ENCODE data around the gene LRRC27. TPM values are rescaled to one million over a fixed set of nuclear protein-coding genes. Genes with fewer than 3 reads are reported as not detected.

The LRRC27 gene
- total and polyA plus RNA-seq, 2 donors (not counting 1 experiment from before 2014, with no cell fraction given) = 23.6 to 25.6 TPM

- peaks cover 8% of the 10 kb centered on the region for H3K27me3 Mint-ChIP-seq
- no peaks in the 10 kb centered on the region for H3K4me1 Mint-ChIP-seq
- Histone ChIP-seq H3K79me2 (ENCODE audit: control insufficient read depth, insufficient read depth, low read length) (no peaks in the 10 kb centered on the region), H3K27me3 (replicated peaks in 1 of 4; ENCODE audit: control extremely low read depth in 1 of 4, control insufficient read depth in 3 of 4, insufficient read depth in 4 of 4, low read length in 3 of 4) (peaks cover 0 to 5% (median 1%) of the 10 kb centered on the region in 4 experiments), H3K9me3 (ENCODE audit: control extremely low read depth in 1 of 3, control insufficient read depth in 2 of 3, insufficient read depth in 1 of 3, low read length in 2 of 3) (peaks cover 0 to 10% (median 0%) of the 10 kb centered on the region in 3 donors), H3K27ac (ENCODE audit: low read length in 2 of 2) (no peak overlapping the region), H3K36me3 (replicated peaks in 1 of 2; ENCODE audit: control extremely low read depth in 1 of 2, control insufficient read depth in 1 of 2, extremely low read depth in 1 of 2, insufficient read depth in 2 of 2, low read length in 1 of 2) (no peaks in the 10 kb centered on the region), H4K20me1 (ENCODE audit: control insufficient read depth, insufficient read depth, low read length, poor library complexity, severe bottlenecking) (no peaks in the 10 kb centered on the region), H3K4me2 (replicated peaks; ENCODE audit: low read depth, low read length, poor library complexity, severe bottlenecking) (no peak overlapping the region), H3K4me3 (ENCODE audit: control extremely low read depth in 1 of 5, extremely low read depth in 1 of 5, insufficient read depth in 1 of 5, low read depth in 2 of 5, low read length in 4 of 5) (no peak overlapping the region), H2AFZ (ENCODE audit: insufficient read depth, low read depth, low read length, poor library complexity, severe bottlenecking) (no peak overlapping the region), H3K9ac (ENCODE audit: low read length) (no peak overlapping the region), H3K4me1 (ENCODE audit: control insufficient read depth in 2 of 2, insufficient read depth in 2 of 2, low read length in 2 of 2) (no peaks in the 10 kb centered on the region)
- ChIA-PET CTCF (no interaction called here), POLR2A (no interaction called here)
- TF ChIP-seq CTCF (IDR thresholded peaks at IDR 0.05) (no peak), EZH2 (IDR thresholded peaks at IDR 0.05; ENCODE audit: borderline replicate concordance, insufficient read depth, low read depth, low read length, poor library complexity, severe bottlenecking) (no peak)
- DNase-seq (no peak), ATAC-seq (ENCODE audit: low read depth) (no peak)
- H3K9me3 Mint-ChIP-seq (ENCODE audit: insufficient read depth) = no peaks in the 10 kb centered on the region
- intact Hi-C loops (cut with micrococcal nuclease) = no loop called here
- 86% methylated on average over 3 of the region's 8 CpGs for WGBS (ENCODE audit: insufficient coverage)
- no peak overlapping the region for H3K27ac Mint-ChIP-seq
- no peak overlapping the region for H3K4me3 Mint-ChIP-seq
These were observed 42.2 kb downstream of the LRRC27 start for GRCh38 chr10:132374176-132374575.

GRCh38 chr10:132374612-132375011 is 42.6 kb downstream of the LRRC27 start:
- H3K9ac ChIP-seq (ENCODE audit: low read length) = no peak overlapping the region
- CTCF ChIA-PET = no interaction called here
- TF ChIP-seq EZH2 (IDR thresholded peaks at IDR 0.05; ENCODE audit: borderline replicate concordance, insufficient read depth, low read depth, low read length, poor library complexity, severe bottlenecking) (no peak), CTCF (IDR thresholded peaks at IDR 0.05) (no peak)
- POLR2A ChIA-PET = no interaction called here
- intact Hi-C loops (cut with micrococcal nuclease) = no loop called here
- Mint-ChIP-seq H3K27me3 (peaks cover 8% of the 10 kb centered on the region), H3K9me3 (ENCODE audit: insufficient read depth) (no peaks in the 10 kb centered on the region), H3K27ac (no peak overlapping the region), H3K4me3 (no peak overlapping the region), H3K4me1 (no peaks in the 10 kb centered on the region)
- H3K9me3 ChIP-seq (ENCODE audit: control extremely low read depth in 1 of 3, control insufficient read depth in 2 of 3, insufficient read depth in 1 of 3, low read length in 2 of 3) = peaks cover 0 to 10% (median 0%) of the 10 kb centered on the region in 3 donors
- H4K20me1 ChIP-seq (ENCODE audit: control insufficient read depth, insufficient read depth, low read length, poor library complexity, severe bottlenecking) = no peaks in the 10 kb centered on the region
- H3K36me3 ChIP-seq (replicated peaks in 1 of 2; ENCODE audit: control extremely low read depth in 1 of 2, control insufficient read depth in 1 of 2, extremely low read depth in 1 of 2, insufficient read depth in 2 of 2, low read length in 1 of 2) = no peaks in the 10 kb centered on the region
- ATAC-seq (ENCODE audit: low read depth) (no peak), DNase-seq (no peak)
- H3K27me3 ChIP-seq (replicated peaks in 1 of 4; ENCODE audit: control extremely low read depth in 1 of 4, control insufficient read depth in 3 of 4, insufficient read depth in 4 of 4, low read length in 3 of 4) = peaks cover 0 to 5% (median 1%) of the 10 kb centered on the region in 4 experiments
- whole genome bisulfite sequencing (ENCODE audit: insufficient coverage) = 91% methylated on average over 6 of the region's 14 CpGs
- no peaks in the 10 kb centered on the region for H3K79me2 ChIP-seq (ENCODE audit: control insufficient read depth, insufficient read depth, low read length)
- H3K4me3 ChIP-seq (ENCODE audit: control extremely low read depth in 1 of 5, extremely low read depth in 1 of 5, insufficient read depth in 1 of 5, low read depth in 2 of 5, low read length in 4 of 5) = no peak overlapping the region
- no peak overlapping the region for H3K27ac ChIP-seq (ENCODE audit: low read length in 2 of 2)
- no peak overlapping the region for H3K4me2 ChIP-seq (replicated peaks; ENCODE audit: low read depth, low read length, poor library complexity, severe bottlenecking)
- H2AFZ ChIP-seq (ENCODE audit: insufficient read depth, low read depth, low read length, poor library complexity, severe bottlenecking) = no peak overlapping the region
- H3K4me1 ChIP-seq (ENCODE audit: control insufficient read depth in 2 of 2, insufficient read depth in 2 of 2, low read length in 2 of 2) = no peaks in the 10 kb centered on the region
